Measurements from ENCODE around the gene RHEB.

Gene RHEB

GRCh38 chr7:151468217-151469018 lies 51.3 kb downstream of the RHEB start:
- DNase-seq: peak; percentile 66

GRCh38 chr7:151465169-151465568 lies 54.5 kb downstream of the RHEB start:
- DNase-seq: no peak

- DNase-seq: no peak
Measured at GRCh38 chr7:151462306-151462779, 57.4 kb downstream of the RHEB start.

- no peak for DNase-seq
Measured at GRCh38 chr7:151461942-151462230, 57.8 kb downstream of the RHEB start.

- no peak for DNase-seq
Measured at GRCh38 chr7:151461096-151461941, 58.4 kb downstream of the RHEB start.

- DNase-seq: no peak
Measured at GRCh38 chr7:151460474-151460855, 59.2 kb downstream of the RHEB start.

GRCh38 chr7:151459726-151460473 lies 59.8 kb downstream of the RHEB start:
- DNase-seq: peak; percentile 93

- DNase-seq: no peak
Measured at GRCh38 chr7:151457534-151457933, 62.2 kb downstream of the RHEB start.

GRCh38 chr7:151456782-151457181 lies 62.9 kb downstream of the RHEB start:
- DNase-seq: no peak

- DNase-seq: no peak
Measured at GRCh38 chr7:151456276-151456675, 63.4 kb downstream of the RHEB start.

GRCh38 chr7:151455690-151456089 lies 64.0 kb downstream of the RHEB start:
- no peak for DNase-seq

- no peak for DNase-seq
Measured at GRCh38 chr7:151454932-151455530, 64.7 kb downstream of the RHEB start.

- no peak for DNase-seq
Measured at GRCh38 chr7:151454305-151454704, 65.4 kb downstream of the RHEB start.

- DNase-seq: no peak
Measured at GRCh38 chr7:151453326-151453791, 66.3 kb downstream of the RHEB start.

GRCh38 chr7:151452680-151453325 lies 66.9 kb downstream of the RHEB start:
- no peak for DNase-seq

- DNase-seq: no peak
Measured at GRCh38 chr7:151451626-151452571, 67.8 kb downstream of the RHEB start.

- DNase-seq: no peak
Measured at GRCh38 chr7:151451156-151451555, 68.5 kb downstream of the RHEB start.

- DNase-seq: no peak
Measured at GRCh38 chr7:151449990-151450389, 69.7 kb downstream of the RHEB start.

GRCh38 chr7:151448261-151449252 lies 71.1 kb downstream of the RHEB start:
- DNase-seq: peak; percentile 89

GRCh38 chr7:151447901-151448260 lies 71.8 kb downstream of the RHEB start:
- DNase-seq: no peak

All from eye (tissue), 1 donor.